Adrenal gland (tissue), 12 donors: ENCODE measurements around the gene CDK5RAP2. TPM values are rescaled to one million over a fixed set of nuclear protein-coding genes. Genes with fewer than 3 reads are reported as not detected.
"Not testable (repeated sequence)": the region's sequence is repeated elsewhere in the genome, so short reads cannot be mapped to it uniquely, and the experiment has no call there.

Experiments
- DNase-seq, 7 donors: peaks; one replicate each; pipeline ENCODE4 v3.0.0-alpha.2; 2019 to 2020
- H3K27ac ChIP-seq, 5 donors: fragments of 200-600 bp; sonication (generic) in 4 of 5; 1 replicate in 3 of 5; 2 replicates in 2 of 5; pipeline versions ENCODE4 v1.5.1 to v1.8.0; 2016 to 2020; ENCODE audit warnings: mild to moderate bottlenecking in 1 of 5
- H3K27me3 ChIP-seq: fragments of 200-600 bp; 2 replicates; pipeline ENCODE4 v1.8.0; 2021
- H3K36me3 ChIP-seq, 2 donors: fragments of 200-600 bp; replicated peaks in 1 of 2; 1 replicate in 1 of 2; 2 replicates in 1 of 2; pipeline versions ENCODE4 v1.5.1 to v1.8.0; 2018 to 2022
- H3K4me1 ChIP-seq, 2 donors: fragments of 200-600 bp; replicated peaks in 1 of 2; 1 replicate in 1 of 2; 2 replicates in 1 of 2; pipeline versions ENCODE4 v1.5.1 to v1.8.0; 2018 to 2021
- H3K4me3 ChIP-seq, 4 donors: fragments of 200-600 bp; sonication (generic) in 3 of 4; one replicate each; pipeline ENCODE4 v1.5.1; 2016 to 2018
- H3K9me3 ChIP-seq, 3 donors: fragments of 200-600 bp; sonication (generic) in 1 of 3; replicated peaks in 1 of 3; 1 replicate in 2 of 3; 2 replicates in 1 of 3; pipeline versions ENCODE4 v1.5.1 to v1.8.0; 2016 to 2021
- CTCF ChIP-seq, 6 experiments: fragments of 450-650 bp in 4 of 6; fragments of 200-600 bp in 2 of 6; sonication (generic) in 1 of 6; IDR thresholded peaks; 1 replicate in 5 of 6; 2 replicates in 1 of 6; pipeline versions ENCODE4 v1.5.1 to v1.8.0; 2016 to 2021; ENCODE audit warnings: antibody characterized with exemption in 6 of 6, mild to moderate bottlenecking in 2 of 6, moderate library complexity in 1 of 6
- POLR2A ChIP-seq, 2 donors: fragments of 450-650 bp; IDR thresholded peaks; one replicate each; pipeline ENCODE4 v1.6.1; 2017; ENCODE audit warnings: antibody characterized with exemption in 2 of 2, mild to moderate bottlenecking in 2 of 2, moderate library complexity in 1 of 2
- WGBS, 4 donors: extraction: QIAGEN DNeasy Blood & Tissue Kit in 2 of 4; methylation state at CpG; one replicate each; pipeline versions ENCODE4 v1.1.5 to v1.1.7; 2013 to 2017; 5-methylcytosine and 5-hydroxymethylcytosine counted together
- intact Hi-C, 2 donors: fragments of 100-400 bp; cut with DNase I; formaldehyde crosslinking; loops; one replicate each; pipeline versions ENCODE4 v1.14.1 to v1.15.0; 2022 to 2023
- polyA plus RNA-seq, 3 donors: library from polyadenylated mRNA; stranded (reverse); fragments of 200-250 nt in 2 of 3; fragments of 350-450 nt in 1 of 3; fragmentation: Illumina TruSeq in 1 of 3; extraction: RNeasy Lipid Tissue Mini Kit (QIAGEN cat#74804) in 1 of 3; gene quantifications; one replicate each; pipeline ENCODE4 v1.2.3, GENCODE V29; 2013 to 2014
- total RNA-seq, 9 donors: library from RNA; depleted of rRNA in 4 of 9; stranded (reverse); fragments of >200 nt in 4 of 9; fragments of 120-200 nt in 1 of 9; fragmentation: NEBNext Ultra II Directional in 1 of 9; extraction: Animal tissue kit (Norgen Biotek cat#: 25700) in 1 of 9; gene quantifications; one replicate each; pipeline versions ENCODE4 v1.1.0 to v1.2.4, GENCODE V29; 2013 to 2023
- donor health status: healthy with polysubstance abuse.
- donor health status: Bipolar disorder and iron deficiency.
- donor health status: DM: yes; HTN: yes; CAD: no.
- donor health status: DM: no; HTN: no; CAD: no.
- donor health status: DM: no; HTN: no; CAD: no.
- donor health status: DM: yes; HTN: yes; CAD: no.

The CDK5RAP2 gene
- total and polyA plus RNA-seq, 12 donors = 26.0 to 60.7 (median 41.9) TPM

- DNase-seq = no peak
- Histone ChIP-seq H3K27ac (no peak overlapping the region), H3K36me3 (peaks cover 0 to 4% of the 10 kb centered on the region in 2 donors), H3K27me3 (no peaks in the 10 kb centered on the region), H3K9me3 (no peaks in the 10 kb centered on the region), H3K4me1 (no peaks in the 10 kb centered on the region), H3K4me3 (no peak overlapping the region)
- TF ChIP-seq POLR2A (IDR thresholded peaks at IDR 0.05) (no peak), CTCF (IDR thresholded peaks at IDR 0.05) (no peak)
- WGBS, 4 donors = 87 to 93% (median 92%) methylated on average over 4 of the region's 4 CpGs
- intact Hi-C loops = no loop called here
These were observed 116.2 kb downstream of the CDK5RAP2 start for GRCh38 chr9:120463765-120464164.

- H3K4me3 ChIP-seq, DNase-seq, H3K9me3 ChIP-seq, H3K27me3 ChIP-seq, H3K27ac ChIP-seq, intact Hi-C loops, H3K4me1 ChIP-seq: not testable (repeated sequence)
- H3K36me3 ChIP-seq = peaks cover 0 to 11% of the 10 kb centered on the region in 2 donors
- 93 to 100% (median 98%) methylated on average over 8 to 9 of the region's 9 CpGs for WGBS, 4 donors
These were observed 118.3 kb downstream of the CDK5RAP2 start for GRCh38 chr9:120461677-120462076.

- Histone ChIP-seq H3K36me3 (peaks cover 0 to 11% of the 10 kb centered on the region in 2 donors), H3K9me3 (no peaks in the 10 kb centered on the region), H3K4me1 (no peaks in the 10 kb centered on the region), H3K27ac (no peak overlapping the region), H3K4me3 (no peak overlapping the region), H3K27me3 (no peaks in the 10 kb centered on the region)
- TF ChIP-seq POLR2A (IDR thresholded peaks at IDR 0.05) = no peak
- no peak for TF ChIP-seq CTCF (IDR thresholded peaks at IDR 0.05)
- intact Hi-C loops = no loop called here
- WGBS, 4 donors = 96 to 99% (median 99%) methylated on average over 3 of the region's 3 CpGs
- DNase-seq = no peak
These were observed 123.7 kb downstream of the CDK5RAP2 start for GRCh38 chr9:120456218-120456617.

- intact Hi-C loops = no loop called here
- no peak for TF ChIP-seq CTCF (IDR thresholded peaks at IDR 0.05)
- no peak for TF ChIP-seq POLR2A (IDR thresholded peaks at IDR 0.05)
- no peak for DNase-seq
- H3K27ac ChIP-seq = no peak overlapping the region
- 81 to 95% (median 86%) methylated on average over 3 of the region's 3 CpGs for WGBS, 4 donors
- H3K4me1 ChIP-seq = no peaks in the 10 kb centered on the region
- H3K36me3 ChIP-seq = peaks cover 0 to 11% of the 10 kb centered on the region in 2 donors
- H3K27me3 ChIP-seq = no peaks in the 10 kb centered on the region
- no peaks in the 10 kb centered on the region for H3K9me3 ChIP-seq
- H3K4me3 ChIP-seq = no peak overlapping the region
These were observed 125.5 kb downstream of the CDK5RAP2 start for GRCh38 chr9:120454467-120454866.

GRCh38 chr9:120453792-120454191 is 126.2 kb downstream of the CDK5RAP2 start:
- Histone ChIP-seq H3K27me3 (no peaks in the 10 kb centered on the region), H3K4me3 (no peak overlapping the region), H3K9me3 (no peaks in the 10 kb centered on the region), H3K27ac (no peak overlapping the region), H3K4me1 (no peaks in the 10 kb centered on the region), H3K36me3 (peaks cover 0 to 7% of the 10 kb centered on the region in 2 donors)
- 90 to 95% (median 93%) methylated on average over 4 of the region's 4 CpGs for WGBS, 4 donors
- intact Hi-C loops = no loop called here
- no peak for TF ChIP-seq CTCF (IDR thresholded peaks at IDR 0.05)
- no peak for TF ChIP-seq POLR2A (IDR thresholded peaks at IDR 0.05)
- DNase-seq = no peak
